Left hindlimb (tissue), 1 donor: ENCODE data around the gene TGM6.

Experiments
- DNase-seq: peaks from one replicate; pipeline ENCODE4 v3.0.0-alpha.2; 2018

TGM6 gene

DNA sequence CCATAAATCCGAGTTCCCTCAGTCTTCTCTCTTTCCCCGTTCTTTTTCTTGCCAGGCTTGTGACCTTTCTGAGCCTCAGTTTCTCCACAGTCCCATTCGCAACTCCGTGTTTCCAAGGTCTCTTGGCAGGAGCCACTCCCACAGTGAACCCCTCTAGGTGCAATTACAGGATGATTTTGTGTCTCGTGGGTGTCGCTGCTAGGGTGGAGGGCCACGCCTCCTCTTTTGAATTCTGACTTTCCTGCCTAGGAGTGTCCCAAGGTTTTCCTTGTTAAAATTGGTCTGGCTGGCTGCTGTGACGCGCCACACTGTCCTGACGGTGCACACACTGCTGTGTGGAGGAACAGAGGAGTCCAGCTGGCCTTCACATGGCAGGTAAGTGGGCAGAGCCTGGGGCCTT lies at the start of gene TGM6:
Gene TGM6, plus strand, starts transcription at position 301 of the 400 bp plus-strand sequence. Its CDS starts 68 bp downstream, at position 369.
- no peak for DNase-seq

DNA sequence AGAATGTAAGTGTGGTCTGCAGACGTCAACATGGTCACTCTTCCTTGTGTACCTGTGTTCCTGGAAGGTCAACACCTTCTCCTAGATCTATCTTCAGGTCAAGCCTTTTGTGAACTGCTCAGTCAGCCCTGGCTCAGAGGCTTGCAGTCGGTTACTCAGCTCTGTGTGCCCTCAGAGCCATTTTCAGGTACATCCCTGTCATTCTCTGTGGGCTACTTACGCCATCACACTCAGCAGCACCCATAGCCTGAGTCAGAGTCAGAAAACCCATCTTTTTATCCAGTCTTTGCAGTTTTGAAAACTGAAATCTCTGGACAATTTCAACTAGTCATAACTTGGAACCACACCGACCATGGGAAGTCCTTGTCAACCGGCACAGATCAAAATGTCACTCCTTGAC lies 49.6 kb upstream of the TGM6 start:
- no peak for DNase-seq

DNA sequence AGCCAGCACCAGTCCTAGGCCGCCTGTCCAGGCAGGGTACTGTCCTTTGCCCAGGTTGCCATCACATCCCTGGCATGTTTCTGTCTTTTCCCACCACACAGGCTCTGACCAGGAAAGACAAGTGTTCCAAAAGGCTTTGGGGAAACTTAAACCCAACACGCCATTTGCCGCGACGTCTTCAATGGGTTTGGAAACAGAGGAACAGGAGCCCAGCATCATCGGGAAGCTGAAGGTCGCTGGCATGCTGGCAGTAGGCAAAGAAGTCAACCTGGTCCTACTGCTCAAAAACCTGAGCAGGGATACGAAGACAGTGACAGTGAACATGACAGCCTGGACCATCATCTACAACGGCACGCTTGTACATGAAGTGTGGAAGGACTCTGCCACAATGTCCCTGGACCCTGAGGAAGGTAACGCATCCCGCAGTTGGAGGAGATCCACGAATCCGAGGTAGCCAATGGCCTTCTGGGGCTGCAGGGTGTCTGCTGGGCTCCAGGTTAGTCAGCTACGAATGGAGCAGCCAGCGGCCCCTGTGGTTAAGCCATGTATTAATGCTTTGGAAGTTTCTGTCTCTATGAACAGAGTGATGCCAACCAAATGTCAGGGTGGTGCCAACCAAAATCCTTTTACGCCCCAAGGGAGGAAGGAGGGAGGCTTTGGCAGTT lies 48.7 kb upstream of the TGM6 start:
- DNase-seq: no peak

DNA sequence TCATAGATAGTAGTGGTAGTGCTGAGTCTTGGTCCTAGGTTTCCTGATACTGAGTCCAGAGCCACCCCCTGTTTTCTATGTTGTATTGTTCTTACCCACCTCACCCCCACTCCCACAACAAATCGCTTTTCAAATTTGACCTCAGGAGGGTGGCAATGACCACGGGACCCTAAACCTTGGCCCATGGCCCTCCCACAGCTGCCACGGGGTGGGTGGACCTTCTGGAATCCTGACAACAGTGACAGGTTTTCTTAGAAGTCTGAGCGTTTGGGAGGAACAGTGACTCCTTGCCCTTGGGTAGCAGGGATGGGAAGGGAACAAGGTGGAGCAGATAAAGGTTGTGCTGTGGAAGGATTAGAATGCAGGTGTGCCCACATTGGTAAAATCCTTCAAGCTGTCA lies 48.0 kb upstream of the TGM6 start:
- no peak for DNase-seq

DNA sequence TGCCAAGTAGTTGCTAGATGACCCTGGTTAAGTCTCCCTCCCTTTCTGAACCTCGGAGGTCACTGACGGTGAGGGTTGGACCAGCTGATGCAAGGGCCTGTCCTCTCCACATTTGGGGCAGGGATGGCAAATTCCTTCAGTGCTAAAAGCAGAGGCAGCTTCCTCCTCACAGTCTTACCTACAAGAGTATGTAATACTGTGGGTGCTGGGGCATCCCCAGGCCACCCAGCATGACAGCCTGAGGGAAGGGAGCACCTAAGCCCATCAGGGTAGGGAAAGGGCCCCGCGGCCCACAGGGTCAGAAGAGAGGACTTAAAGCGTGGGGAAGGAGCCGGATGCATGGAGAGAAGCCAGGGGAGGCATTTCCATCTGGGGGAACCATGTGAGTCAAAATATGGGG lies 46.9 kb upstream of the TGM6 start:
- DNase-seq: no peak

DNA sequence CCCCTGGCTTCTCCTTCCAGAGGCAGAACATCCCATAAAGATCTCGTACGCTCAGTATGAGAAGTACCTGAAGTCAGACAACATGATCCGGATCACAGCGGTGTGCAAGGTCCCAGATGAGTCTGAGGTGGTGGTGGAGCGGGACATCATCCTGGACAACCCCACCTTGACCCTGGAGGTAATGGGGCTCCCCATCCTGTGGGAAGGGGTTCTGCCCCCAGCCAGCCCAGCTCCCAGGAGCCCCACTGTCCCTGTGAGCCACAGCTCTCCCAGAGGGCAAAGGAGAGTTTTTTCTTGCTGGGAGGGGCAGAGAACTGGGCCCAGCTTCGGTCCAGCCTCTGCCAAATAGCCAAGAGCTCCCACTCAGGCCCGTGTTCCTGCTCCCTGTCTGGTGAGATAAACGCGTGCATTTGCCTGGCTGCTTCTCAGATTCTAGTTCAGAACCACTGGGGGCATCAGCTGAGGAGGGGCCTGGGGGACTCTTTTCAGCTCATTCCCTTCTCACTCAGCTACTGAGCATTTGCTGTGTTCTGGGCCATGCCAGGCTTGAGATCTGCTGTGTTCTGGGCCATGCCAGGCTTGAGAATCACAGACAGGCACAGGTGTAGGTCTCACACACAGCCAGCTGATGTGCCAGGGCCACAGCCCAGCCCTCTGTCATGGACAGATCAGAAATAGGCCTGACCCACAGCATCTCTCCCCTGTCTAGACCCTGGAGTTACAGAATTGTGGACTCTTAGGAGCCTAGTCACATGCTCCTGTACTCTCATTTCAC lies 45.4 kb upstream of the TGM6 start:
- no peak for DNase-seq

DNA sequence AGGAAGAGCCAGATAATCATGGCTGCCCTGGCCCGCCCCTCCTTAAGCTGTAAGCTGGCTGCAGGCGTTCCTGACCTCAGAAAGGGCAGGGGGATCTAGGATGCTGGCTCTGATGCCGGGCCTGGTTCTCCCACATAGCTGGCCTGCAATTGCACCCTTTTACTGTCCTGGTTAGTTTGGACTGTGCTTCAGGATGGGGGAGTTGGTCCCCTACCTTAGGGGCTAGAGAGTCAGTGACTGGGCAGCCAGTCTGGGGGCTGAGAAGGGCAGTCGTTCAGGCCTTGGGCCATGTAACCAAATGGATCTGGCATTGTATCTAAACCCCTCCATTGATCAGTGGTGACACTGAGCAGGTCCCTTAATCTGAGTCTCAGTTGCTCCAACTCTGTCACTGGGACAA lies 44.2 kb upstream of the TGM6 start:
- no peak for DNase-seq

DNA sequence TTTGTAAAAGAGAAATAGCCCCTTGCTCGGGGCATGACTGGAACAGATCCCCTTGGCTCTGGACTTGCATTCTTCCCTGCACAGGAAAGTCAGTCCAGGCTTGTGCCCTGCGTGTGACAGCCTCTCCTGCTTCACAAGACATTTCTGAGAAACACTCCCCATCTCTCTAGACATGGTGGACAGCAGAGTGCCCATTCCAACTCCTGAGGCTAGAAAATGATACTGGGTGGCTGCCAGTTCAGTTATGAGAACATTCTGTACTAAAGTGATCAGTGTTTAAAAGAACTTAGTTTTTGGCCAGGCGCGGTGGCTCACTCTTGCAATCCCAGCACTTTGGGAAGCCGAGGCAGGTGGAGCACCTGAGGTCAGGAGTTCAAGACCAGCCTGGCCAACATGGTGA lies 43.6 kb upstream of the TGM6 start:
- DNase-seq: no peak

DNA sequence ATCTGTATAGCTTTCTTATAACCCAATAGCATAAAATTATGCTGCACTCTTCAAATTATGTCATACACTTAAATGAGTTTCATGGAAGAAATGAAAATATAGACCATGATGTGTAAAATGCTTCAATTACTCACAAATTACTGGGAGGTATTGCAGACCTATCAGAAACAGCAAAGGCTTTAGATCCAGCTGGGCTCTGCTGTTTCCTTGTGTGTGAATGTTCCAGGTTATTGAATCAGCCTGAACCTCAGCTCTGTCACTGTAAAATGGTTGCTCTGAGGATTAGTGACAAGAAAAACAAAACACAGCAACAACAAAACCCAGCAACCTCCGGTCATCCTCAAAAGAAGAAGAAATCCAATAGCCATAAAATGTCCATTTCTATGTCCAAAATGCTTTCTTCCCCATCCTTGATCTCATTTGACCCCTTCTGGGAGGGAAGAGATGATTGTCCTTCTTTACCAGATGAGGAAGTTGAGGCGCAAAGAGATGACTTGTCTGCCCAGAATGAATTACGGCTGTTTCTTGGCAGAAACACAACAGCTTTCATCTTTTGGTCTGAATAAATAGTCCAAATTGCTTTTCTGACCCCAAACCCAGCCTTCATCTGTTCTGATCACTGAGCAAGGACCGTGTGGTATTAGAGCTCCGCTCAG lies 42.2 kb upstream of the TGM6 start:
- DNase-seq: no peak

DNA sequence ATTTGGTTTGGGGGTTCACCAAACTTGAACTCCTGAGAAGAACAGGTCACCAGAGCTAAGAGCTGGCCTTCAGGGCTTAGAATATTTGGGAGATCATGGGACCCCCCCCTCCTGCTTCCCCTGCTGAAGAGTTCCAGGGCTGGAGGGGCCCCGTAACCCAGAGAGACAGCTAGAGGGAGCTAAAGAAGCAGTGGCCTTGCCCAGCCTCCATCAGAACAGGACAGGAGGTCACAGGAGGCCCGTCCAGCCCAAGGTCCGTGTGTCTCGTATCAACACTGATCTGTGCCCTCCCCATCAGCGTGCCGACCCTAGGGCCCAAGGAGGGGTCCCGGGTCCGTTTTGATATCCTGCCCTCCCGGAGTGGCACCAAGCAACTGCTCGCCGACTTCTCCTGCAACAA lies 40.6 kb upstream of the TGM6 start:
- DNase-seq: no peak

DNA sequence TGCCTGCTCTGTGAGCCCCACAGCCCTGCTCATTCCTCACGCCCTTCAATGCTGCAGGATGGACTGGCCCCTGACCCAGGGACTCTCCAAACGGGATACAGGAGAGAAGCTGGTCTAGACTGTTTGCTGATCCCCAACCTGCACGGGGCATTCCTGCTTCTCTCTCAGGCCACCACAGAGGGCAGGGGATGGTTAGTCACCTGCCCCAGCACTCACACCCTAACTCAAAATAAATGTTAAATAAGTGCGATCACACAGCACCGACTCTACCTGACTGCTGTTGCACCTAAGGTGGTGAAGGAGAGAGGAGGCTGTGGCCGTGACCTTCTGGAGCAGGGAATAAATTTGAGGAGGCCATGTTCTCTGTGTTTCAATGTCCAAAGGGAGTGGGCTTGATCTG lies 39.9 kb upstream of the TGM6 start:
- DNase-seq: no peak

DNA sequence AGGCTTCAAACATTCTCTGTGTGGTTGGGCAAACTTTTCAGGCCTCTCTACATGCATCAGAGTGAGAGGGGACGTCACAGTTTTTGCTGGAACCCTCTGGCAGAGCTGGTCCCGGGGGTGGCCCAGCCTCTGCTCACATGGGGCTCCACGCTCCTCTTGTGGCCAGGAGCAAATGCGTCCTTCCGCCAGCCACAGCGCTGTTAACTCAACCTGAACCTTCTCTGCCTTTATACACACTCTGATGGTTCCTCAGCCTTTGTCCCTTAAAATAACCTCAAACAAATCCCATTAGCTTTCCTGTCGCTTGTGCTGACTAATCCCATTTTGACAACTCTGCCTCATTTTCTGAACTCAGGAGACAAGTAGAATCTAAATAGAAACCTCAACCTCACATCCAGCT lies 39.4 kb upstream of the TGM6 start:
- DNase-seq: no peak

DNA sequence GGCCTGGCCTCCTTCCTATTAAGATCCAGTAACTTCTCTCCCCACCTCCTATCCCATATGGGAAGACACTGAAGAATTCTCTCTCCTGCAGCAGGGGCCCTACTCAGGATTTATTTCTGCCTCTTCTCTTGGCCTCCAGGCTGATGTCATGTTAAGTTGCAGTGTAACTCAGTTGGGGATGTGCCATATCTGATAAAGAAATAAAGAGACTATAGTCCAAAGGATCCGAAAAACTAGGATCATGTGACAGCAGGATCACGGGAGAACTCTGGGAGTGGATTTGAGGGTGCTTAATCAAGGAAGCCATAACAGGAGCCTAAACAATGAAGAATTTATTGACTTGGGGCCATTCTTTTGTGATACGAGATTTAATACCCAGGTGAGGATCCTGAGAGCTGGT lies 38.5 kb upstream of the TGM6 start:
- no peak for DNase-seq

DNA sequence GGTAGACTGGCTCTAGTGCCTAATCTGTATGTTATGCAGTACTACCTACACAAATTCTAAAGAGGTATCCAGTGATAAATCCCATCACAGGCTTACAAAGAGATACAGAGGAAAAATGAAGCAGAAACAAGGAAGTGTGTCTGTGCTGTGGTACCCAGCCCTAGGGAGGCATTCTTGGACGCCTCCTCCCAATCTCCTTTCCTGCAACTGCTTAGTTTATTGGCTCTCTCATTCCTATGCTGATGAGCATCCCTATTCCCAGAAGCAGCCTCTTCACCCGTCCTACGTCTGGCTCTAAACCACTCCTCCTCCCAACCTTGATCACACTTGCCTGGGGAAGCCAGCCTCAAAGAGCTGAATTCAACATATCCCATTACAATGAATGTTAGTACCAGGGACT lies 34.5 kb upstream of the TGM6 start:
- DNase-seq: no peak

DNA sequence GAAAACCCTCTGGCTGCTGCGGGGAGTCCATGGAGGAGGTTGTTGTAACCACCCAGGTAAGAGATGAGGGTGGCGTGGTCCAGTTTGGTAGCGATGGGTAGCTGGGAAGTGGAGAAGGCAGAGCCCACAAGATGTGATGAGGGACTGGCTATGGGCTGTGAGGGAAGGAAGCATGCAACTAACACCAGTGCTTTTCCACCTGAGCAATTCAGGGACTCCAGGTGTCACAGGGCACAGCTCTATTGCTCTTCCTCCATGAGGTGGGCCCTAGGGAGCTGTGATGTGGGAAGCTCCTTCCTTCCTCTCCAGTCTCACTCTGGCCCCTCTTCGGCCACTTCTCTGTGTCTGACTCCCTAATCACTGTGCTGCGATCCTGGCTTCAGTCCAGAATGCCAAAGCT lies 32.4 kb upstream of the TGM6 start:
- DNase-seq: no peak

DNA sequence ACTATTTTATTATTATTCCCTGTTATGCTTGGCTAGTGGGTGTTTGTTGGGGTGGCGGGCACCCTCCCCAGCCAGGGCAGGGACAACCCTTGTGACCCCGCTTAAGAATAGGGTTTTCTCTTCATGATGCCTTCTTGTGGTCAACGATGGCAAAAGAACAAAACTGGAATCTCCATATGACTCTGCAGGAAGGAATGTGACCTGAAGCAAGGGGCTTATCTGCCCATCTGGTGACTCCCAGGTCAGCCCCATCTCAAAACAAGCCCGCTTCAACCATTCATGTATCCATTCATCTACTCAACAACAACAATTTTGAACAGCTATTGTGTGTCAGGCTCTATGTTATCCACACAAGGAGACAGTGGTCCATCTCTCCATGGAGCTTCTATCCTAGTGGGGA lies 30.9 kb upstream of the TGM6 start:
- DNase-seq: no peak

DNA sequence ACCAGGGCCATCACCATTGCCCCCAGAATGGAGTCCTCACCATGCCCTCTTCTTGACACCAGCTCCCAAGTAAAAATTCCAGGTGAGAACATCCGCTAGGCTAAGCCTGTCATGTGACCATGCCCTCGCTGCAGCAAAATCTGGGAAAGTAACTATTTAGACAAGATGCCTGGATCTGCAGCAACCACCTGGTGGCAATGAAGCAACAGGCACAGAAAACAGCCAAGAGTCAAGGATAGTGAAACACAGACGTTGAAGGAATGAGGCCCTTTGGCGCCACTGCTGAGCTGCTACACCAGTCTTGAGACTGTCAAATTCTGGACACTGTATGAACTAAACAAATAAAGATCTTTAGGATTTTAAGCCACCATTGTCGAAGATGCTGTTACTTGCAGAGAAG lies 30.1 kb upstream of the TGM6 start:
- no peak for DNase-seq

DNA sequence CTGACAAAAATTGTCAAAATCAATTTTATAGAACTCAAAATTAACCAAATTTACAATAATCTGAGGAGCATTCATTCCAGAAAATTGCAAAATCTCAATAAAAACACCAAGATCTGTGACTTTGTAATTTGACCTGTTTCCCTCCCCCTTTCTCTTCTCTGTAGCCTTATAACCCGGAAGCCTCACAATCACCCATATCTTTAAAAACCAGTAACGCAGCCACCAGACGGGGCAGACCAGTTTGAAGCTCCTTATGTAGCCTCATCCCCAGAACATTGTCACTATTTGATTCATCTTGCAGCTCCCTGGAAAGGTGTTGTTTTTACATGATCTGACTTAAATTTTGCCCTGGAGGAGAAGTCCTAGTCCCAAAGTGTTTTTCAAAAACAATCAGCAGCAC lies 27.5 kb upstream of the TGM6 start:
- DNase-seq: no peak

DNA sequence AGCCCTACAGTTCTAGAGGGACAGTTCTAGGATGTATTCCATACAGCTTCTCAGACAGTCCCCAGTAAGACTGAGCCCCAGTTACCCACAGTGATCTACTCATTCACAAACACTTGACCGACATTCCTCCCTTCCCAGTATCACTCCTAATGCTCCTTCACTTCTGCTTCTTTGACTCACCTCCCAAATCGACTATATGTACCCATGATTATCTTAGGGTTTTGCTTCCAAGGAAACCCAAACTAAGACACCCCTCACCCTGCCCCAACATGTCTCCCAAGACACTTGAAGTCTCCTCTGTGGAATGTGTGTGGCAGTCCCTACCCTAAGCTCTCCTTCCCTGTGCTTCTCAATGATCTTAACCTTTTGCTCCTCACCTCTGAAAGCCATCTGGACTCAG lies 23.6 kb upstream of the TGM6 start:
- DNase-seq: no peak

DNA sequence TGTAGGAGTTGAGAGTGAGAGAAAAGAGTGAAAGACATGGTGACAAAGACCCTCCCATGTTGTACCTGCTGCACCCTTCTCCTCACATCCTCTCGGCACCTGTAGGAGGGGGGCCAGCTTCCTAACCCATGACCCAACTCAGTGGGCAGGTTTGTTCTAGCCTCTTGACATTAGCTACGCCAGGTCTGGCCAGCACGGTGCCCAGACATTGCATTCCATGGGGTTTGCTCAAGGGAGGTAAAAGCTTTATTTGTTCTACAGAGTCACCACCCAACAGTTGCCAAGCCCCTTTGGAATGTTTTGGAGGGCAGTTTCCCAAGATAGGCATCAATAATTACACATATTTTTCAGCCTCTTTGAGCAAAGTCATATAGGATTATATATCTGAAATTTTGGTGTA lies 22.7 kb upstream of the TGM6 start:
- no peak for DNase-seq

DNA sequence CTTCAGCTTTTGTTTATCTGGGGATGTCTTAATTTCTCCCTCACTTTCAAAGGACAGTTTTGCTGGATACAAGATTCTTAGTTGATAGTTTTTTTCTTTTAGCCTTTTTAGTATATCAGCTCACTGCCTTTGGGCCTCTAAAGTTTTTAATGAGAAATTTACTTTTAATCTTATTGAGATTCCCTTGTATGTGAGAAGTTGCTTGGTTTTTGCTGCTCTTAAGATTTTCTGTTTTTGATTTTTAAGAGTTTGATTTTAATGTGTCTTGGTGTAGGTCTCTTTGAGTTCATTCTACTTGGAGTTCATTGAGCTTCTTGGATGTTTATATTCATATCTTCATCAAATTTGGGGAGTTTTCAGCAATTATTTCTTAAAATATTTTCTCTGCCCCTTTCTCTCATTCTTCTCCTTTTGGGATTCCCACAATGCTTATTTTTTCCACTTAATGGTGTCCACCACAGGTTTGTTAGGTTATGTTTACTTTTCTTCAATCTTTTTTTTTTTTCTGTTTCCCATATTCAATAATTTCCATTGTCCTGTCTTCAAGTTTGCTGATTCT lies 19.6 kb upstream of the TGM6 start:
- DNase-seq: no peak

DNA sequence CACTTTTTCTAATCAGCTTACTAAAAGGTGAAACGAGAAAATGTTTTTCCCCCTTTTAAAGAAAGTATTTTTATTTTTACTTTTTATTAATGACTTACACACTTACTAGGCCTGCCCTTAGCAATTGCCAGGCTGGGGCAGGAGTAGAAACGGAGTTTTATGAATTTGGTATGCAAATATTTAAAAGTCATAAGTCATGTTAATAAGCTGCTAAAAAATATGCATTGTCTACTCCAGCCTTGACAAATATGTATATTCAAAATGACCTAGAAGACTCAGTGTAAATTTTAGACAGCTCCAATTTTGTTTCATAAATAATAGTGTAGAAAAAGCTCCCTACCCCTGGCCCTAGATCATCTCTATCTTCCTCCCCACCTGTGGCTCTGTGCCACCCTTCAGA lies 17.5 kb upstream of the TGM6 start:
- DNase-seq: no peak

DNA sequence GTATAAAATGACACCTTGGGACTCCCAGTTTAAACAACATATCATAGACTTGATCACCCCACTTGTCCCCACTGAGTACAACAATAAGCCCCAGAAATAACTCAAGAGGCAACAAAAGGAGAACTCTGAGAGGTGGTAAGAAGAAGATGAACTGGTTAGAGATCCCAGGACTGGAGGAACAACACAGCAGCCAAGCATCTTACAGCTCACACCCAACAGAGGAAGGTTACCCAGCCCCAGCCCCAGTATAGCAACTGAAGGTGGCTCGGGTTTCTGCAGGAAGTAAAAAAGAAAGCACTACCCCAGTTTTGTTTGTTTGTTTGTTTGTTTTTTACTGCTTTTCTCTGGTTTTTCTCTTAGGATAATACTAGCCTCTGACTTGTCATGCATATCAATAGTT lies 17.1 kb upstream of the TGM6 start:
- no peak for DNase-seq

DNA sequence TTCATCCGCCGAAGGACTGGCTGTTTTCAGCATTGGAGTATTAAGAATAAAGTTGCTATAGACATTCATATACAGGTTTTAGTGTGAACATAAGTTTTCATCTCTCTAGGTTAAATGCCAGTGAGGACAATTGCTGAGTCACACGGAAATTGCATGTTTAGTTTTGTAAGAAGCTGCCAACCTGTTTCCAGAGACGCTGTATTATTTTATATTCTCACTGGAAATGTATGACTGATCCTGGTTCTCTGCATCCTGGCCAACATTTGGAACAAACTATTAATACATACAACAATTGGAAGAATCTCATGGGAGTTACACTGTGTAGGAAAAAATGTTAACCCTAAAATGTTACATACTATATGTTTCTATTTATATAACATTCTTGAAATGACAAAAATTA lies 16.7 kb upstream of the TGM6 start:
- no peak for DNase-seq
